GM10266 (cell line): ENCODE measurements around the gene ADM2.

ENCODE experiments used
- DNase-seq: peaks from one replicate; pipeline ENCODE4 v3.0.0; 2012; ENCODE audit errors: extremely low spot score
- TF ChIP-seq, protein P1 (sequence below): IDR thresholded peaks from 2 replicates; pipeline ENCODE4 v1.5.1; 2012; ENCODE audit warnings: mild to moderate bottlenecking, low read depth; ENCODE audit not compliant: control insufficient read depth, insufficient read depth; ENCODE audit errors: missing control alignments

The ADM2 gene

GRCh38 chr22:50446708-50447575 is 34.4 kb upstream of the ADM2 start:
- DNase-seq, result no peak
- TF ChIP-seq, protein P1, sequence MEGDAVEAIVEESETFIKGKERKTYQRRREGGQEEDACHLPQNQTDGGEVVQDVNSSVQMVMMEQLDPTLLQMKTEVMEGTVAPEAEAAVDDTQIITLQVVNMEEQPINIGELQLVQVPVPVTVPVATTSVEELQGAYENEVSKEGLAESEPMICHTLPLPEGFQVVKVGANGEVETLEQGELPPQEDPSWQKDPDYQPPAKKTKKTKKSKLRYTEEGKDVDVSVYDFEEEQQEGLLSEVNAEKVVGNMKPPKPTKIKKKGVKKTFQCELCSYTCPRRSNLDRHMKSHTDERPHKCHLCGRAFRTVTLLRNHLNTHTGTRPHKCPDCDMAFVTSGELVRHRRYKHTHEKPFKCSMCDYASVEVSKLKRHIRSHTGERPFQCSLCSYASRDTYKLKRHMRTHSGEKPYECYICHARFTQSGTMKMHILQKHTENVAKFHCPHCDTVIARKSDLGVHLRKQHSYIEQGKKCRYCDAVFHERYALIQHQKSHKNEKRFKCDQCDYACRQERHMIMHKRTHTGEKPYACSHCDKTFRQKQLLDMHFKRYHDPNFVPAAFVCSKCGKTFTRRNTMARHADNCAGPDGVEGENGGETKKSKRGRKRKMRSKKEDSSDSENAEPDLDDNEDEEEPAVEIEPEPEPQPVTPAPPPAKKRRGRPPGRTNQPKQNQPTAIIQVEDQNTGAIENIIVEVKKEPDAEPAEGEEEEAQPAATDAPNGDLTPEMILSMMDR, result no peak

DNA sequence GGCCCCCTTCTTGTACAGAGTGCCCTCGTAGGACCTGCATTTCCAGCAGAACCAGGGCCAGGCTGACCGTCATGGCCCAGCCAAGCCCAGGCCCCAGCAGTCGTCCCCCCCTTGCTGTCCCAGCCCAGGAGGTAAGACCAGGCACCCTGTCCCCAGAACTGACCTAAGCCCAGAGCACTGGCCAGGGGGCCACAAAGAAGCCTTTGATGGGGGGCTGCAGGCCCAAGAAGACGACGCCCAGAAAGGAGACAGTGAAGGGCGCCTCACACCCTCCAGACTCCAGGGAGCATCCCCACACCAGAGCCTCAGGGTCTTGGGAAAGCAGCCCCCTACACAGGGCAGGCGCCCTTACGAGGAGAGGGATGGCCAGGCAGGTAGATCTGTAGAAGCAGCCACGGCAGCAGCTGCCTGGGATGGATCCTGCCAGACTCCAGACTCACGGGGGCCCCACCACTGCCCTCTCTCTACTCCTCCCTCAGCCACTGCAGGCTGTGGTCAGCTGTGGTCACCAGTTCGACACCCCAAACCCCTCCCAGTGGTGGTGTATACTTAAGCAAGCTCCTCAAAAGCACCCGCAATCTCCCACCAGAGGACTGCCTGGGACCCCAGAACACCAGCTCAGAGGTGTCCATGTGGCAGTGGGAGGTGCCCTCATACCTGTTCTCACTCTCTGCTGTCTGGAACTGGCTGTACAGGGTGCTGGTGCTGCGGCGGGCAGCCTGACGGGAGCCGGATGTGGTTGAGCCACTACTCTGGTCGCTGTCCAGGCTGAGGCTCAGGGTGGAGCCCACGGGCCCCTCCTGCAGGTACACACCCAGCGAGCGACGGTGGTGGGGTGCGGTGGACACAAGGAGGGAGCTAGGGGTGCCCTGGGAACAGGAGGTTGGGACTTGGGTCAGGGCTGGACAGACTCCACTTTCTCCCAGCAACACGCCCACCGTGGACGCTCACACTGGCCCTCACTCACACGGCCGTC is 33.5 kb upstream of the ADM2 start:
- TF ChIP-seq, protein P1, result no peak
- no peak for DNase-seq

GRCh38 chr22:50452649-50453048 is 28.7 kb upstream of the ADM2 start:
- no peak for DNase-seq
- TF ChIP-seq, protein P1, result no peak

DNA sequence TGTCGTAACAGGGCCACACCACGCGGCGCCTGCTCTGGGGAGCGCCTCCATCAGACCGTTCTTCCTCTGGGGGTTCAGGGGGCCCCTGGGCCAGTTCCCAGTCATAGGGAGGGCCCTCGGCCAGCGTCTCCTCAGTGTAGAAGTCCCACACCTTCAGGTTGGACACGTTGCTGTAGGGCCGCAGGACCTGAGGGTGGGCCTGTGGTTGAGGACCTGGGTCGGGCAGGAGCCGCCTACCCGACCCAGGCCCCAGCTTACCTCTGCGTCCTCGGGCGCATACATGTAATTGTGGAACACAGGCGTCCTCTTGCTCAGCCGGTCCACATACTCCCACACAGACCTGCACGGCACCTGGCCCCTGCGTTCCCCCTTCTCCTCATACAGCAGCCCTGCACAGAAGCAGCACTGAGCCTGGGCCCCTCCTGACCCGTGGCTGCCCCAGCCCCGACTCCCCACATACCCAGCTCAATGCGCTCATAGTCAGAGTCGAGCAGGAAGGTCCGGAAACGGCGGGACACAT is 26.7 kb upstream of the ADM2 start:
- DNase-seq, result no peak
- TF ChIP-seq, protein P1, result no peak

GRCh38 chr22:50455201-50455600 is 26.1 kb upstream of the ADM2 start:
- no peak for DNase-seq
- TF ChIP-seq, protein P1, result no peak

- DNase-seq, result no peak
- TF ChIP-seq, protein P1, result no peak
Measured at GRCh38 chr22:50456026-50456425, 25.3 kb upstream of the ADM2 start.
